DOHH2 (cell line): Measurements from ENCODE around the gene OR4E1.
"Not testable (repeated sequence)": the region's sequence is repeated elsewhere in the genome, so short reads cannot be mapped to it uniquely, and the experiment has no call there.

Experiments used
- H3F3A ChIP-seq: fragments of 200-600 bp; sonication (generic), shearing (Covaris generic); 2 replicates; pipeline ENCODE4 v1.6.0; 2016; ENCODE audit warnings: antibody characterized with exemption, mild to moderate bottlenecking; ENCODE audit not compliant: control insufficient read depth, insufficient read depth
- H3K27ac ChIP-seq: fragments of 200-600 bp; sonication (generic); 2 replicates; pipeline ENCODE4 v1.5.1; 2014; ENCODE audit warnings: low read depth, mild to moderate bottlenecking, low read length, moderate library complexity
- H3K27me3 ChIP-seq: fragments of 200-600 bp; sonication (generic); 2 replicates; pipeline ENCODE4 v1.6.1; 2014; ENCODE audit warnings: mild to moderate bottlenecking, low read length, mixed read lengths; ENCODE audit not compliant: control insufficient read depth
- H3K36me3 ChIP-seq: fragments of 200-600 bp; sonication (generic); 2 replicates; pipeline ENCODE4 v1.6.1; 2014; ENCODE audit warnings: mild to moderate bottlenecking, low read length, moderate library complexity, mixed read lengths; ENCODE audit not compliant: control insufficient read depth
- H3K4me1 ChIP-seq: fragments of 200-600 bp; sonication (generic); 2 replicates; pipeline ENCODE4 v1.6.1; 2014; ENCODE audit warnings: mild to moderate bottlenecking, low read length, mixed read lengths; ENCODE audit not compliant: control insufficient read depth
- H3K4me2 ChIP-seq: fragments of 200-600 bp; sonication (generic); 2 replicates; pipeline ENCODE4 v1.6.0; 2014; ENCODE audit warnings: mild to moderate bottlenecking, low read length, moderate library complexity
- H3K4me3 ChIP-seq: fragments of 200-600 bp; sonication (generic); 2 replicates; pipeline ENCODE4 v1.5.1; 2014; ENCODE audit warnings: mild to moderate bottlenecking, low read length, mixed read lengths
- H3K79me2 ChIP-seq: fragments of 200-600 bp; sonication (generic); 2 replicates; pipeline ENCODE4 v1.6.1; 2014; ENCODE audit warnings: mild to moderate bottlenecking, low read length, mixed read lengths; ENCODE audit not compliant: control insufficient read depth
- H3K9me2 ChIP-seq: fragments of 200-600 bp; sonication (generic); replicated peaks from 2 replicates; pipeline ENCODE4 v1.6.1; 2014; ENCODE audit warnings: mild to moderate bottlenecking, low read length, mixed read lengths; ENCODE audit not compliant: control insufficient read depth
- H3K9me3 ChIP-seq: fragments of 200-600 bp; sonication (generic); 2 replicates; pipeline ENCODE4 v1.6.1; 2014; ENCODE audit warnings: antibody characterized with exemption, low read length, mixed read lengths; ENCODE audit not compliant: control insufficient read depth, insufficient read depth
- H4K20me1 ChIP-seq: fragments of 200-600 bp; sonication (generic); 2 replicates; pipeline ENCODE4 v1.6.0; 2014; ENCODE audit warnings: low read depth, mild to moderate bottlenecking, antibody characterized with exemption, low read length, moderate library complexity; ENCODE audit not compliant: control insufficient read depth, insufficient read depth
- EZH2phosphoT487 ChIP-seq: fragments of 200-600 bp; sonication (generic); IDR thresholded peaks from 2 replicates; pipeline ENCODE4 v1.6.1; 2017; ENCODE audit warnings: borderline replicate concordance, mild to moderate bottlenecking, antibody characterized with exemption, low read length, moderate library complexity, mixed read lengths
- TF ChIP-seq, protein P1 (sequence below): fragments of 200-600 bp; sonication (generic); IDR thresholded peaks from one replicate; pipeline ENCODE4 v1.5.1; 2014; ENCODE audit warnings: antibody characterized with exemption, mild to moderate bottlenecking, low read depth, low read length; ENCODE audit not compliant: poor library complexity, severe bottlenecking

The OR4E1 gene

DNA sequence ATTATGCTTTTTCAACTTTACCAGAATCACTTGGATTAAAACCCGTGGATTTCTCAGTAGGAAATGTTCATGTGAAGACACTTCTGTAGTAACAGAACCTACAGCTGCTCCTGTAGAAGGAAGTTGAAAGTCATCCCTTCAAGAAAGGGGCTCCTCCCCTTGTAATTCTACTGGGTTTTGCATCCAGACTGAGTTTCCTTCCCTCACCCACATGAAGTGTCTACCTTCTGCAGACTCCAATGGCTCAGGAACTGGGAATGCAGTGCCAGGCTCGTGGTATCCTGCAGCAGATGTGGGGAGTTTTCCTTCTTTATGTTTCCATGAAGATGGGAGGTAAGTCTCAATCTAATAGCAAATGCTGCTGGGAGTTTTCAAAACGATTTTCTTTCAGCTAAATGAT, 30.9 kb downstream of the OR4E1 start:
- Histone ChIP-seq H3K4me1 (0 out of 2 replicates have a peak, but pooled peaks cover 5% of the 10 kb centered on the region), H3K4me3 (no peak overlapping the region), H3K27ac (no peak overlapping the region), H3K9me3 (no peaks in the 10 kb centered on the region), H3K4me2 (no peak overlapping the region), H4K20me1 (no peaks in the 10 kb centered on the region), H3F3A (no peaks in the 10 kb centered on the region), H3K27me3 (no peaks in the 10 kb centered on the region), H3K9me2 (no peaks in the 10 kb centered on the region), H3K79me2 (no peaks in the 10 kb centered on the region), H3K36me3 (no peaks in the 10 kb centered on the region)
- no peak for TF ChIP-seq EZH2phosphoT487
- TF ChIP-seq, protein P1, sequence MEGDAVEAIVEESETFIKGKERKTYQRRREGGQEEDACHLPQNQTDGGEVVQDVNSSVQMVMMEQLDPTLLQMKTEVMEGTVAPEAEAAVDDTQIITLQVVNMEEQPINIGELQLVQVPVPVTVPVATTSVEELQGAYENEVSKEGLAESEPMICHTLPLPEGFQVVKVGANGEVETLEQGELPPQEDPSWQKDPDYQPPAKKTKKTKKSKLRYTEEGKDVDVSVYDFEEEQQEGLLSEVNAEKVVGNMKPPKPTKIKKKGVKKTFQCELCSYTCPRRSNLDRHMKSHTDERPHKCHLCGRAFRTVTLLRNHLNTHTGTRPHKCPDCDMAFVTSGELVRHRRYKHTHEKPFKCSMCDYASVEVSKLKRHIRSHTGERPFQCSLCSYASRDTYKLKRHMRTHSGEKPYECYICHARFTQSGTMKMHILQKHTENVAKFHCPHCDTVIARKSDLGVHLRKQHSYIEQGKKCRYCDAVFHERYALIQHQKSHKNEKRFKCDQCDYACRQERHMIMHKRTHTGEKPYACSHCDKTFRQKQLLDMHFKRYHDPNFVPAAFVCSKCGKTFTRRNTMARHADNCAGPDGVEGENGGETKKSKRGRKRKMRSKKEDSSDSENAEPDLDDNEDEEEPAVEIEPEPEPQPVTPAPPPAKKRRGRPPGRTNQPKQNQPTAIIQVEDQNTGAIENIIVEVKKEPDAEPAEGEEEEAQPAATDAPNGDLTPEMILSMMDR: no peak

DNA sequence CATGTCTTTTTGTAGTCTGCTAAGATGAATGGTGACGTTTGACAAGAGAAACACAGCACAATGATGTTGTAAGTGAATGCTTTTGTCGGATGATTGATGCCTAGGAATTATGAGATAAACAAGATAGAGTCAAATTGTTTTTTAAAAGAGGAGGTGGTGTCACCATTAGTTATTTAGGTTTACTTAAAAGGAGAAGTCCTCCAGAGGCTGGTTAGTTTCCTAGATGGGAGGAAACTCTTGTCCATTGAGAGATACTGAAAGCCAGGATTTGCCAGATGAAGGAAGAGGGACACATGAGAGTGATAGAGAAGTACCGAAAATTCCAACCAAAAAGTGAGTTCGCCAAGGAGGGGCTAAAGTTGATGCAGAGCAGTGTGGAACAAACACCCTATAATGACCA, 38.8 kb downstream of the OR4E1 start, which contains the start of gene OR10G2:
TSS of gene OR10G2 (minus strand) at position 101 of the 400 bp plus-strand sequence. CDS start at position 3, 98 bp downstream.
- Histone ChIP-seq H3K9me2 (no peaks in the 10 kb centered on the region), H3K27me3 (no peaks in the 10 kb centered on the region), H3K9me3 (no peaks in the 10 kb centered on the region)

DNA sequence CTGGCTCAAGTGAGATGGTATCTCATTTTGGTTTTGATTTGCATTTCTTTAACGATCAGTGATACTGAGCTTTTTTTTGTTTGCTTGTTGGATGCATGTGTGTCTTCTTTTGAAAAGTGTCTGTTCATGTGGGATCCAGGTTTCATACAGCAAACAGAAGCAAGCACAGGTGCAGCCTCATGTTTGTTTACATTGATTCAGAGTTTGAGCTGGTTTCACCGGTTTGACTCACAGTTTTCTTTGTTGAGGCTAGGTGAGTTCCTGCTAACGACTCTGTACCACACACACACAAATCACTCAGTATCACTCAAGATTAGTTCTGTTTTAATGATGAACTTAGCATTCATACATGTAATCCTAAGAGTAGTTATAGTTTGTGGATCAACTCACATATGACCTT, 42.5 kb downstream of the OR4E1 start:
- no peak overlapping the region for H3K27ac ChIP-seq
- H3K4me1 ChIP-seq: no peaks in the 10 kb centered on the region
- H3F3A ChIP-seq: no peaks in the 10 kb centered on the region
- no peaks in the 10 kb centered on the region for H3K79me2 ChIP-seq
- no peaks in the 10 kb centered on the region for H3K9me3 ChIP-seq
- H3K9me2 ChIP-seq: no peaks in the 10 kb centered on the region
- H3K36me3 ChIP-seq: no peaks in the 10 kb centered on the region
- H3K4me2 ChIP-seq: no peak overlapping the region
- H3K27me3 ChIP-seq: no peaks in the 10 kb centered on the region
- no peak for TF ChIP-seq EZH2phosphoT487
- H4K20me1 ChIP-seq: no peaks in the 10 kb centered on the region
- H3K4me3 ChIP-seq: no peak overlapping the region

More for the DNA sequence above, 38.8 kb downstream of the OR4E1 start, which contains the start of gene OR10G2:
- Histone ChIP-seq H3K4me1 (0 out of 2 replicates have a peak, but pooled peaks cover 5% of the 10 kb centered on the region), H3K4me3 (no peak within 1 kb of the TSS), H3K4me2 (no peak within 1 kb of the TSS), H4K20me1 (no peaks in the 10 kb centered on the region), H3K27ac (no peak within 1 kb of the TSS), H3F3A (no peaks in the 10 kb centered on the region), H3K36me3 (no peaks in the 10 kb centered on the region), H3K79me2 (no peaks in the 10 kb centered on the region)
- TF ChIP-seq, protein P1: no peak
- no peak for TF ChIP-seq EZH2phosphoT487

DNA sequence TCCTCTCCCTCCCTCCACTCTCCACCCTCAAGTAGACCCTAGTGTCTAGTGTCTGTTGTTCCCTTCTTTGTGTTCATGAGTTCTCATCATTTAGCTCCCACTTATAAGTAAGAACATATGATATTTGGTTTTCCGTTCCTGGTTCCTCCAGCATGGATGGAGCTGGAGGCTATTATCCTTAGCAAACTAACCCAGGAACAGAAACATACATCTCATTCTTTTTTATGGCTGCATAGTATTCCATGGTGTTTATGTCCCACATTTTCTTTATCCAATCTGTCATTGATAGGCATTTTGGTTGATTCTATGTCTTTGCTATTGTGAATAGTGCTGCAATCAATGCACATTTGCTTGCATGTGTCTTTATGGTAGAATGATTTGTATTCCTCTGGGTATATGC, 43.1 kb downstream of the OR4E1 start:
- not testable (repeated sequence) for H3K4me1 ChIP-seq, H3F3A ChIP-seq, H3K36me3 ChIP-seq, H3K27me3 ChIP-seq, H4K20me1 ChIP-seq, H3K4me2 ChIP-seq, H3K4me3 ChIP-seq, H3K79me2 ChIP-seq, H3K9me2 ChIP-seq, H3K27ac ChIP-seq, H3K9me3 ChIP-seq
